ENCODE data around the gene CHRNE. TPM values are rescaled to one million over a fixed set of nuclear protein-coding genes. Genes with fewer than 3 reads are reported as not detected.
"Not testable (repeated sequence)": the region's sequence is repeated elsewhere in the genome, so short reads cannot be mapped to it uniquely, and the experiment has no call there.

The CHRNE gene
- total RNA-seq, 1 donor from 2014 or later, result 0.98 TPM

GRCh38 chr17:4921320-4921719 is 18.4 kb upstream of the CHRNE start:
- H3K9me3 ChIP-seq, result no peaks in the 10 kb centered on the region
- TF ChIP-seq POLR2AphosphoS5 (IDR thresholded peaks at IDR 0.05; ENCODE audit: insufficient read depth in 1 of 2, low read depth in 1 of 2) (no peak), CTCF (IDR thresholded peaks at IDR 0.05) (no peak), POLR2A (IDR thresholded peaks at IDR 0.05) (no peak)
- H3K27ac ChIP-seq, result no peak overlapping the region
- no peak overlapping the region for H3K4me3 ChIP-seq
- DNase-seq (ENCODE audit: extremely low spot score in 2 of 2), result no peak
- no peaks in the 10 kb centered on the region for H3K4me1 ChIP-seq
- intact Hi-C loops (cut with DNase I), result no loop called here
- H3K36me3 ChIP-seq, result no peaks in the 10 kb centered on the region
- H3K27me3 ChIP-seq, result no peaks in the 10 kb centered on the region

- no peak for TF ChIP-seq POLR2AphosphoS5 (IDR thresholded peaks at IDR 0.05; ENCODE audit: insufficient read depth in 1 of 2, low read depth in 1 of 2)
- no peak for TF ChIP-seq POLR2A (IDR thresholded peaks at IDR 0.05)
- no peak for TF ChIP-seq CTCF (IDR thresholded peaks at IDR 0.05)
- intact Hi-C loops (cut with DNase I), result no loop called here
- H3K27ac ChIP-seq, result no peak overlapping the region
- DNase-seq (ENCODE audit: extremely low spot score in 2 of 2), result no peak
- no peaks in the 10 kb centered on the region for H3K36me3 ChIP-seq
- H3K9me3 ChIP-seq, result no peaks in the 10 kb centered on the region
- H3K27me3 ChIP-seq, result no peaks in the 10 kb centered on the region
- H3K4me3 ChIP-seq, result no peak overlapping the region
- no peaks in the 10 kb centered on the region for H3K4me1 ChIP-seq
Measured at GRCh38 chr17:4920351-4921048, 17.6 kb upstream of the CHRNE start.

- H3K27me3 ChIP-seq, result no peaks in the 10 kb centered on the region
- H3K9me3 ChIP-seq, result no peaks in the 10 kb centered on the region
- no peaks in the 10 kb centered on the region for H3K36me3 ChIP-seq
- intact Hi-C loops (cut with DNase I), result no loop called here
- no peak overlapping the region for H3K27ac ChIP-seq
- H3K4me3 ChIP-seq, result no peak overlapping the region
- no peak for DNase-seq (ENCODE audit: extremely low spot score in 2 of 2)
- TF ChIP-seq POLR2A (IDR thresholded peaks at IDR 0.05) (no peak), POLR2AphosphoS5 (IDR thresholded peaks at IDR 0.05; ENCODE audit: insufficient read depth in 1 of 2, low read depth in 1 of 2) (no peak), CTCF (IDR thresholded peaks at IDR 0.05) (no peak)
- no peaks in the 10 kb centered on the region for H3K4me1 ChIP-seq
Measured at GRCh38 chr17:4919511-4920047, 16.7 kb upstream of the CHRNE start.

GRCh38 chr17:4914551-4914950 is 11.7 kb upstream of the CHRNE start:
- H3K9me3 ChIP-seq; H3K36me3 ChIP-seq; H3K27ac ChIP-seq; intact Hi-C loops (cut with DNase I); H3K4me3 ChIP-seq; DNase-seq (ENCODE audit: extremely low spot score in 2 of 2); H3K4me1 ChIP-seq; H3K27me3 ChIP-seq: not testable (repeated sequence)

- no peak for TF ChIP-seq POLR2A (IDR thresholded peaks at IDR 0.05)
- TF ChIP-seq POLR2AphosphoS5 (IDR thresholded peaks at IDR 0.05; ENCODE audit: insufficient read depth in 1 of 2, low read depth in 1 of 2), result no peak
- TF ChIP-seq CTCF (IDR thresholded peaks at IDR 0.05), result no peak
- Histone ChIP-seq H3K27ac (no peak overlapping the region), H3K4me1 (peaks cover 8% of the 10 kb centered on the region), H3K9me3 (no peaks in the 10 kb centered on the region), H3K27me3 (no peaks in the 10 kb centered on the region), H3K36me3 (no peaks in the 10 kb centered on the region), H3K4me3 (no peak overlapping the region)
- intact Hi-C loops (cut with DNase I), result no loop called here
- DNase-seq (ENCODE audit: extremely low spot score in 2 of 2), result no peak
Measured at GRCh38 chr17:4913994-4914393, 11.1 kb upstream of the CHRNE start.
